Spleen (tissue), 7 donors: ENCODE measurements around the gene G2E3.

ENCODE experiments used
- CTCF ChIP-seq, 11 experiments: fragments of 200-600 bp in 7 of 11; fragments of 450-650 bp in 4 of 11; sonication (generic) in 4 of 11; IDR thresholded peaks in 8 of 11; conservative IDR thresholded peaks in 3 of 11; 1 replicate in 7 of 11; 2 replicates in 4 of 11; pipeline versions ENCODE4 v1.4.0 to v1.8.0; 2016 to 2021; ENCODE audit warnings: antibody characterized with exemption in 11 of 11, inconsistent platforms in 4 of 11, mild to moderate bottlenecking in 1 of 11
- POLR2A ChIP-seq, 3 donors: fragments of 450-650 bp; IDR thresholded peaks; one replicate each; pipeline ENCODE4 v1.5.1; 2017; ENCODE audit warnings: antibody characterized with exemption in 3 of 3, mild to moderate bottlenecking in 1 of 3
- POLR2AphosphoS5 ChIP-seq, 3 donors: sonication (generic); formaldehyde crosslinking; IDR thresholded peaks; one replicate each; pipeline ENCODE4 v1.5.1; 2017; ENCODE audit warnings: antibody characterized with exemption in 3 of 3
- donor health status: DM: no; HTN: no; CAD: no; lungs with moderate emphysema.
- donor health status: DM: no; HTN: no; CAD: no.
- donor health status: DM: no; HTN: no; CAD: no.

- no peak for TF ChIP-seq CTCF (IDR thresholded peaks at IDR 0.05 in 8 of 11, conservative IDR thresholded peaks at IDR 0.05 in 3 of 11)
- no peak for TF ChIP-seq POLR2A (IDR thresholded peaks at IDR 0.05)
- no peak for TF ChIP-seq POLR2AphosphoS5 (IDR thresholded peaks at IDR 0.05)
Measured at GRCh38 chr14:30588873-30589272, 29.9 kb downstream of the G2E3 start.
